ENCODE measurements around the gene EPAS1. TPM values are rescaled to one million over a fixed set of nuclear protein-coding genes. Genes with fewer than 3 reads are reported as not detected.

Gene EPAS1
- total and polyA plus RNA-seq, 9 of the 15 experiments (the other 6 are each of a cell fraction or from before 2014, with no cell fraction given): 0.25 to 11.2 (median 4.1) TPM

- TF ChIP-seq MLLT1 (IDR thresholded peaks at IDR 0.05): 0 out of 4 replicates have a peak, but pooled peaks of 1 of the 2 experiments have one; percentile 42
- TF ChIP-seq MYNN (IDR thresholded peaks at IDR 0.05): peak; percentile 32; the same call in 1 of the 2 replicates
- TF ChIP-seq MYNN (CRISPR knock-in tag; IDR thresholded peaks at IDR 0.05): no peak
- TF ChIP-seq MEF2D (tag; conservative IDR thresholded peaks at IDR 0.05; ENCODE audit: low read depth): peak; percentile 71
- TF ChIP-seq ZNF668 (CRISPR knock-in tag; IDR thresholded peaks at IDR 0.05): peak; percentile 81
- TF ChIP-seq CEBPG (CRISPR knock-in tag; IDR thresholded peaks at IDR 0.05): peak; percentile 66
- peak; percentile 81 for TF ChIP-seq CEBPG (tag; conservative IDR thresholded peaks at IDR 0.05 in 1 of 2, IDR thresholded peaks at IDR 0.05 in 1 of 2)
- TF ChIP-seq CBFA2T3 (IDR thresholded peaks at IDR 0.05): peak; percentile 88
- TF ChIP-seq ADNP (tag; IDR thresholded peaks at IDR 0.05): no peak
- no peak for TF ChIP-seq ZFP36 (IDR thresholded peaks at IDR 0.05; ENCODE audit: low read depth, low read length, partially characterized antibody)
- no peak for TF ChIP-seq ELF1 (tag; IDR thresholded peaks at IDR 0.05)
- peak in 1 of 2 experiments; percentile 81; a peak in 1 of 4 replicates for TF ChIP-seq TEAD1 (CRISPR knock-in tag; IDR thresholded peaks at IDR 0.05)
- TF ChIP-seq ZNF253 (CRISPR knock-in tag; conservative IDR thresholded peaks at IDR 0.05): no peak
- TF ChIP-seq, protein P1, sequence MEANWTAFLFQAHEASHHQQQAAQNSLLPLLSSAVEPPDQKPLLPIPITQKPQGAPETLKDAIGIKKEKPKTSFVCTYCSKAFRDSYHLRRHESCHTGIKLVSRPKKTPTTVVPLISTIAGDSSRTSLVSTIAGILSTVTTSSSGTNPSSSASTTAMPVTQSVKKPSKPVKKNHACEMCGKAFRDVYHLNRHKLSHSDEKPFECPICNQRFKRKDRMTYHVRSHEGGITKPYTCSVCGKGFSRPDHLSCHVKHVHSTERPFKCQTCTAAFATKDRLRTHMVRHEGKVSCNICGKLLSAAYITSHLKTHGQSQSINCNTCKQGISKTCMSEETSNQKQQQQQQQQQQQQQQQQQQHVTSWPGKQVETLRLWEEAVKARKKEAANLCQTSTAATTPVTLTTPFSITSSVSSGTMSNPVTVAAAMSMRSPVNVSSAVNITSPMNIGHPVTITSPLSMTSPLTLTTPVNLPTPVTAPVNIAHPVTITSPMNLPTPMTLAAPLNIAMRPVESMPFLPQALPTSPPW (CRISPR knock-in tag; IDR thresholded peaks at IDR 0.05): peak; percentile 82
- no peak for TF ChIP-seq KAT7 (CRISPR knock-in tag; IDR thresholded peaks at IDR 0.05; ENCODE audit: borderline replicate concordance)
- TF ChIP-seq ZNF239 (CRISPR knock-in tag; IDR thresholded peaks at IDR 0.05): no peak
- peak; percentile 73; the same call in 1 of the 2 replicates for TF ChIP-seq L3MBTL2 (IDR thresholded peaks at IDR 0.05)
- peak; percentile 97 for TF ChIP-seq NFIC (IDR thresholded peaks at IDR 0.05)
- TF ChIP-seq ZNF717 (CRISPR knock-in tag; IDR thresholded peaks at IDR 0.05): no peak
- peak; percentile 89 for TF ChIP-seq CEBPB (tag; IDR thresholded peaks at IDR 0.05)
- TF ChIP-seq STAG1 (CRISPR knock-in tag; IDR thresholded peaks at IDR 0.05; ENCODE audit: borderline replicate concordance): no peak
- TF ChIP-seq ZNF778 (CRISPR knock-in tag; IDR thresholded peaks at IDR 0.05): no peak
- TF ChIP-seq, protein P2, sequence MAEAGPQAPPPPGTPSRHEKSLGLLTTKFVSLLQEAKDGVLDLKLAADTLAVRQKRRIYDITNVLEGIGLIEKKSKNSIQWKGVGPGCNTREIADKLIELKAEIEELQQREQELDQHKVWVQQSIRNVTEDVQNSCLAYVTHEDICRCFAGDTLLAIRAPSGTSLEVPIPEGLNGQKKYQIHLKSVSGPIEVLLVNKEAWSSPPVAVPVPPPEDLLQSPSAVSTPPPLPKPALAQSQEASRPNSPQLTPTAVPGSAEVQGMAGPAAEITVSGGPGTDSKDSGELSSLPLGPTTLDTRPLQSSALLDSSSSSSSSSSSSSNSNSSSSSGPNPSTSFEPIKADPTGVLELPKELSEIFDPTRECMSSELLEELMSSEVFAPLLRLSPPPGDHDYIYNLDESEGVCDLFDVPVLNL (CRISPR knock-in tag; IDR thresholded peaks at IDR 0.05; ENCODE audit: low read depth): no peak
- no peak; the same call in 1 of the 2 replicates for TF ChIP-seq MYC (IDR thresholded peaks at IDR 0.05; ENCODE audit: low read depth, low read length)
- peak; percentile 60; the same call in 1 of the 2 replicates for TF ChIP-seq MYC (CRISPR knock-in tag; IDR thresholded peaks at IDR 0.05; ENCODE audit: borderline replicate concordance, low read depth)
- TF ChIP-seq NCOA4 (IDR thresholded peaks at IDR 0.05; ENCODE audit: partially characterized antibody): no peak
- TF ChIP-seq KLF16 (IDR thresholded peaks at IDR 0.05): peak; percentile 45; the same call in 1 of the 2 replicates
- TF ChIP-seq TFAM (CRISPR knock-in tag; conservative IDR thresholded peaks at IDR 0.05): no peak
Observed at GRCh38 chr2:46315103-46315890, 18.1 kb downstream of the EPAS1 start (continued).
